ENCODE measurements around the gene PDE3A.

DNA sequence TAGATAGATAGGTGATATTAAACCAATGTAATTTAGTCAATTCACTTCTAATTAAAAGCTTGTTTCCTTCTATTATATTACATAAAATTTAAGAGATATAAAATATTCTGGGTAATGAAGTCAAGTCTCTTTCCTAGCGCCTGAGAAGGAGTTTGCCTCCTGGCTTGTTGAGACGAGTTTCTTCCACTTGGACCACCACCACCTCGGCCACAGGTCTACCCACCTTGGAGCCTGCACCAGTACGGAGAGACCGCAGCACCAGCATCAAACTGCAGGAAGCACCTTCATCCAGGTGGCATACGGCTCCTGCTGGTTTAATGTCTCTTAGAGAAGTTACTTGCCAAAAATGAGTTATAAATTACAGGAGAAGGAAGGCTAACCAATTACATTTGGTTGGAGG is 247.8 kb downstream of the PDE3A start:
- TF ChIP-seq, protein P1, sequence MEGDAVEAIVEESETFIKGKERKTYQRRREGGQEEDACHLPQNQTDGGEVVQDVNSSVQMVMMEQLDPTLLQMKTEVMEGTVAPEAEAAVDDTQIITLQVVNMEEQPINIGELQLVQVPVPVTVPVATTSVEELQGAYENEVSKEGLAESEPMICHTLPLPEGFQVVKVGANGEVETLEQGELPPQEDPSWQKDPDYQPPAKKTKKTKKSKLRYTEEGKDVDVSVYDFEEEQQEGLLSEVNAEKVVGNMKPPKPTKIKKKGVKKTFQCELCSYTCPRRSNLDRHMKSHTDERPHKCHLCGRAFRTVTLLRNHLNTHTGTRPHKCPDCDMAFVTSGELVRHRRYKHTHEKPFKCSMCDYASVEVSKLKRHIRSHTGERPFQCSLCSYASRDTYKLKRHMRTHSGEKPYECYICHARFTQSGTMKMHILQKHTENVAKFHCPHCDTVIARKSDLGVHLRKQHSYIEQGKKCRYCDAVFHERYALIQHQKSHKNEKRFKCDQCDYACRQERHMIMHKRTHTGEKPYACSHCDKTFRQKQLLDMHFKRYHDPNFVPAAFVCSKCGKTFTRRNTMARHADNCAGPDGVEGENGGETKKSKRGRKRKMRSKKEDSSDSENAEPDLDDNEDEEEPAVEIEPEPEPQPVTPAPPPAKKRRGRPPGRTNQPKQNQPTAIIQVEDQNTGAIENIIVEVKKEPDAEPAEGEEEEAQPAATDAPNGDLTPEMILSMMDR (conservative IDR thresholded peaks at IDR 0.05) = no peak
- TF ChIP-seq ZFX (IDR thresholded peaks at IDR 0.05) = no peak
